HG03060 (cell line): ENCODE results near the gene C1S.
"Not testable (repeated sequence)": the region's sequence is repeated elsewhere in the genome, so short reads cannot be mapped to it uniquely, and the experiment has no call there.

Source experiments
- ATAC-seq: cut with Tn5 transposase; IDR thresholded peaks from one replicate; pipeline ENCODE4 v1.9.1; 2021; ENCODE audit warnings: low read depth, moderate number of reproducible peaks; ENCODE audit not compliant: unreplicated experiment

Gene C1S

GRCh38 chr12:7060353-7060954 is at the start of gene C1S:
C1S (plus strand) TSS chr12:7060718; CDS start chr12:7061913, 1,195 bp downstream.
- ATAC-seq, result no peak

GRCh38 chr12:7011398-7011797 is 49.1 kb upstream of the C1S start:
- not testable (repeated sequence) for ATAC-seq

- ATAC-seq, result no peak
Measured at GRCh38 chr12:7012024-7012607, 48.4 kb upstream of the C1S start.

GRCh38 chr12:7013101-7013500 is 47.4 kb upstream of the C1S start:
- ATAC-seq, result no peak

GRCh38 chr12:7015555-7016370 is 44.8 kb upstream of the C1S start:
- ATAC-seq, result no peak

GRCh38 chr12:7016958-7017571 is 43.5 kb upstream of the C1S start:
- no peak for ATAC-seq

- ATAC-seq, result no peak
Measured at GRCh38 chr12:7017870-7018349, 42.6 kb upstream of the C1S start.

- peak; percentile 82 for ATAC-seq
Measured at GRCh38 chr12:7018350-7019042, 42.0 kb upstream of the C1S start, which contains the start of gene LPCAT3. LPCAT3 (minus strand) TSS chr12:7018476; CDS start chr12:7018424, 52 bp downstream.

- no peak for ATAC-seq
Measured at GRCh38 chr12:7019043-7019569, 41.4 kb upstream of the C1S start.

GRCh38 chr12:7021956-7022355 is 38.6 kb upstream of the C1S start:
- ATAC-seq, result no peak

GRCh38 chr12:7023114-7023513 is 37.4 kb upstream of the C1S start:
- ATAC-seq, result no peak

- no peak for ATAC-seq
Measured at GRCh38 chr12:7026854-7027253, 33.7 kb upstream of the C1S start.

- no peak for ATAC-seq
Measured at GRCh38 chr12:7031306-7031705, 29.2 kb upstream of the C1S start.

GRCh38 chr12:7032990-7033389 is 27.5 kb upstream of the C1S start:
- no peak for ATAC-seq

- ATAC-seq, result no peak
Measured at GRCh38 chr12:7034464-7034863, 26.1 kb upstream of the C1S start.

- no peak for ATAC-seq
Measured at GRCh38 chr12:7035463-7035862, 25.1 kb upstream of the C1S start.

- not testable (repeated sequence) for ATAC-seq
Measured at GRCh38 chr12:7037411-7037810, 23.1 kb upstream of the C1S start.

GRCh38 chr12:7038591-7038990 is 21.9 kb upstream of the C1S start:
- no peak for ATAC-seq

- no peak for ATAC-seq
Measured at GRCh38 chr12:7039403-7039802, 21.1 kb upstream of the C1S start.

GRCh38 chr12:7042842-7043241 is 17.7 kb upstream of the C1S start:
- ATAC-seq, result no peak
